ENCODE results near the gene PRDM16. TPM values are rescaled to one million over a fixed set of nuclear protein-coding genes. Genes with fewer than 3 reads are reported as not detected.

PRDM16 gene
- total and polyA plus RNA-seq, 2 of the 8 experiments (the other 6 are each of a cell fraction or from before 2014, with no cell fraction given), result 0.39 to 0.43 TPM

GRCh38 chr1:3074297-3074741 lies 5.3 kb downstream of the PRDM16 start:
- Histone ChIP-seq H2BK20ac (ENCODE audit: low read length) (no peak overlapping the region), H3K79me2 (ENCODE audit: control insufficient read depth in 1 of 2, insufficient read depth in 2 of 2, low read length in 2 of 2) (no peaks in the 10 kb centered on the region), H3K4me2 (ENCODE audit: insufficient read depth in 1 of 2, low read depth in 2 of 2, low read length in 2 of 2) (peak overlapping the region; percentile 64 to 75), H2AFZ (ENCODE audit: low read length) (no peak overlapping the region), H3K23me2 (ENCODE audit: low read depth, low read length) (peaks cover 10% of the 10 kb centered on the region; the same call in 1 of the 2 replicates), H3K9me3 (ENCODE audit: insufficient read depth in 2 of 2, low read depth in 1 of 2, low read length in 1 of 2) (no peaks in the 10 kb centered on the region; a peak in 1 of 4 replicates), H4K20me1 (replicated peaks in 1 of 2; ENCODE audit: control insufficient read depth in 1 of 2, insufficient read depth in 2 of 2, low read length in 2 of 2) (peaks cover 6 to 12% of the 10 kb centered on the region in 2 experiments), H3K4me1 (replicated peaks in 1 of 4; ENCODE audit: control insufficient read depth in 3 of 4, insufficient read depth in 4 of 4, low read length in 3 of 4) (peaks cover 0 to 40% (median 28%) of the 10 kb centered on the region in 4 experiments; a peak in 6 of 7 replicates), H3K36me3 (ENCODE audit: control insufficient read depth in 2 of 4, insufficient read depth in 4 of 4, low read length in 3 of 4) (peaks cover 0 to 7% (median 0%) of the 10 kb centered on the region in 4 experiments; a peak in 1 of 8 replicates), H3K4ac (replicated peaks; ENCODE audit: insufficient read length, low read depth, low read length) (no peak overlapping the region), H3K23ac (ENCODE audit: insufficient read length) (no peak overlapping the region), H4K91ac (replicated peaks; ENCODE audit: insufficient read length, low read length) (peak overlapping the region; percentile 40), H3K27ac (ENCODE audit: low read depth, low read length) (no peak overlapping the region), H3K9ac (replicated peaks in 1 of 4; ENCODE audit: extremely low read depth in 1 of 4, low read depth in 3 of 4, low read length in 3 of 4) (no peak overlapping the region), H3K14ac (ENCODE audit: insufficient read length) (no peak overlapping the region), H2BK12ac (ENCODE audit: low read depth, low read length) (no peak overlapping the region), H2BK5ac (ENCODE audit: low read depth, low read length) (no peak overlapping the region), H4K8ac (ENCODE audit: extremely low read depth, insufficient read depth, low read length) (no peak overlapping the region), H2AK5ac (ENCODE audit: low read depth, low read length) (no peak overlapping the region), H4K5ac (ENCODE audit: insufficient read length, low read depth, low read length) (no peak overlapping the region), H3K4me3 (ENCODE audit: extremely low read depth in 1 of 4, insufficient read depth in 2 of 4, low read depth in 3 of 4, low read length in 4 of 4) (peak overlapping the region in 2 of 4 experiments; percentile 20 to 57; a peak in 3 of 8 replicates), H3K27me3 (replicated peaks in 1 of 4; ENCODE audit: control insufficient read depth in 3 of 4, extremely low read depth in 1 of 4, insufficient read depth in 3 of 4, low read length in 3 of 4) (peaks cover 50 to 71% (median 57%) of the 10 kb centered on the region in 4 experiments), H2BK15ac (ENCODE audit: low read length) (no peak overlapping the region), H2BK120ac (replicated peaks; ENCODE audit: low read depth, low read length) (no peak overlapping the region), H3K18ac (ENCODE audit: extremely low read depth, low read length) (no peak overlapping the region), H3K79me1 (ENCODE audit: low read depth, low read length) (no peaks in the 10 kb centered on the region), H3K56ac (replicated peaks; ENCODE audit: insufficient read length, low read depth, low read length) (no peak overlapping the region)
- TF ChIP-seq E2F6 (IDR thresholded peaks at IDR 0.05) (no peak), POLR2A (IDR thresholded peaks at IDR 0.05; ENCODE audit: control extremely low read depth in 1 of 2, low read depth in 2 of 2, low read length in 2 of 2) (no peak), BRCA1 (IDR thresholded peaks at IDR 0.05; ENCODE audit: low read depth, low read length) (no peak), RNF2 (IDR thresholded peaks at IDR 0.05; ENCODE audit: borderline replicate concordance, low read depth, low read length, missing control alignments, poor library complexity, severe bottlenecking) (no peak)
- WGBS, 2 experiments (ENCODE audit: extremely low coverage in 1 of 2, insufficient coverage in 1 of 2, insufficient read length in 1 of 2, insufficient replicate concordance in 2 of 2, low coverage in 1 of 2, low lambda C conversion rate in 2 of 2, missing lambda C conversion rate in 1 of 2), result 53% methylated on average over 12 of the region's 13 CpGs; no CpG with 5 or more reads in 1 of the 2 experiments
- CTCF ChIA-PET (ENCODE audit: partially characterized antibody), result interaction anchor here (0.7 kb wide), 1 partner anchor 12 kb away, joined by 3 read pairs; no protein-coding TSS in a partner anchor
- DNase-seq (ENCODE audit: low read depth in 1 of 2, low spot score in 2 of 2) (peak in 1 of 2 experiments; percentile 48), FAIRE-seq (no peak)
- POLR2A ChIA-PET (ENCODE audit: partially characterized antibody), result no interaction called here

All from H1 (cell line).